HEK293 (cell line): ENCODE data around the gene PRSS50.

ENCODE experiments used
- CTCF ChIA-PET: fragments of 350-600 bp; formaldehyde crosslinking; extraction: SDS; loops from one replicate; lab custom pipeline; 2021; ENCODE audit warnings: antibody characterized with exemption; lab: Yijun Ruan, JAX
- POLR2A ChIA-PET: fragments of 300-600 bp; formaldehyde crosslinking; extraction: SDS; loops from one replicate; lab custom pipeline; 2020; ENCODE audit warnings: antibody characterized with exemption, inconsistent platforms; lab: Yijun Ruan, JAX
- H3K27ac ChIP-seq: fragments of 200-500 bp; sonication (Bioruptor generic); 2 replicates; pipeline ENCODE4 v1.5.1; 2014; ENCODE audit warnings: low read depth, low read length, control low read depth, inconsistent platforms; ENCODE audit errors: extremely low read depth
- H3K36me3 ChIP-seq, 2 experiments: fragments of 200-500 bp in 1 of 2; sonication (Bioruptor generic) in 1 of 2; 1 replicate in 1 of 2; 2 replicates in 1 of 2; pipeline ENCODE4 v1.5.1; 2014 to 2017; ENCODE audit warnings: inconsistent platforms in 2 of 2, low read length in 2 of 2; ENCODE audit not compliant: control insufficient read depth in 2 of 2, insufficient read depth in 1 of 2
- H3K4me1 ChIP-seq: fragments of 200-500 bp; sonication (Bioruptor generic); 2 replicates; pipeline ENCODE4 v1.5.1; 2014; ENCODE audit warnings: mild to moderate bottlenecking, low read length, inconsistent platforms; ENCODE audit not compliant: control insufficient read depth, insufficient read depth
- H3K4me3 ChIP-seq: 2 replicates; pipeline ENCODE4 v1.5.1; 2011; ENCODE audit warnings: low read depth, mild to moderate bottlenecking, control low read depth, low read length, moderate library complexity
- H3K9me3 ChIP-seq: fragments of 200-500 bp; sonication (Bioruptor generic); 2 replicates; pipeline ENCODE4 v1.5.1; 2014; ENCODE audit warnings: low read depth, low read length, inconsistent platforms; ENCODE audit not compliant: control insufficient read depth, insufficient read depth
- EGR2 ChIP-seq: fragments of 450-650 bp; formaldehyde crosslinking; IDR thresholded peaks from 2 replicates; pipeline ENCODE4 v1.5.1; 2016; ENCODE audit warnings: low read depth, missing biosample characterization, missing genetic modification characterization
- REST ChIP-seq: fragments of 450-650 bp; formaldehyde crosslinking; IDR thresholded peaks from 2 replicates; pipeline ENCODE4 v1.5.1; 2016; ENCODE audit warnings: missing biosample characterization, missing genetic modification characterization
- WT1 ChIP-seq: fragments of 450-650 bp; formaldehyde crosslinking; IDR thresholded peaks from 2 replicates; pipeline ENCODE4 v1.5.1; 2016; ENCODE audit warnings: missing biosample characterization, missing genetic modification characterization
- ZNF157 ChIP-seq: fragments of 450-650 bp; formaldehyde crosslinking; IDR thresholded peaks from 2 replicates; pipeline ENCODE4 v1.5.1; 2016; ENCODE audit warnings: missing biosample characterization, missing genetic modification characterization
- ZNF266 ChIP-seq: fragments of 450-650 bp; formaldehyde crosslinking; IDR thresholded peaks from 2 replicates; pipeline ENCODE4 v1.5.1; 2016; ENCODE audit warnings: missing biosample characterization, missing genetic modification characterization, low read depth
- ZNF302 ChIP-seq: fragments of 450-650 bp; formaldehyde crosslinking; IDR thresholded peaks from 2 replicates; pipeline ENCODE4 v1.5.1; 2016; ENCODE audit warnings: missing biosample characterization, missing genetic modification characterization, low read depth
- ZNF362 ChIP-seq: fragments of 450-650 bp; formaldehyde crosslinking; IDR thresholded peaks from 2 replicates; pipeline ENCODE4 v1.5.1; 2016; ENCODE audit warnings: missing biosample characterization, missing genetic modification characterization
- ZNF394 ChIP-seq: fragments of 450-650 bp; formaldehyde crosslinking; IDR thresholded peaks from 2 replicates; pipeline ENCODE4 v1.5.1; 2016; ENCODE audit warnings: missing biosample characterization, missing genetic modification characterization, mild to moderate bottlenecking, moderate library complexity, borderline replicate concordance
- ZNF416 ChIP-seq: fragments of 450-650 bp; formaldehyde crosslinking; IDR thresholded peaks from 2 replicates; pipeline ENCODE4 v1.5.1; 2016; ENCODE audit warnings: missing biosample characterization, missing genetic modification characterization
- ZNF426 ChIP-seq: fragments of 450-650 bp; formaldehyde crosslinking; IDR thresholded peaks from 2 replicates; pipeline ENCODE4 v1.5.1; 2017; ENCODE audit warnings: missing biosample characterization, missing genetic modification characterization, mild to moderate bottlenecking, inconsistent platforms, moderate library complexity
- ZNF449 ChIP-seq: fragments of 450-650 bp; formaldehyde crosslinking; IDR thresholded peaks from 2 replicates; pipeline ENCODE4 v1.5.1; 2017; ENCODE audit warnings: missing biosample characterization, mild to moderate bottlenecking, missing genetic modification characterization, moderate library complexity
- ZNF670 ChIP-seq: fragments of 450-650 bp; formaldehyde crosslinking; IDR thresholded peaks from 2 replicates; pipeline ENCODE4 v1.5.1; 2016; ENCODE audit warnings: missing biosample characterization, missing genetic modification characterization, low read depth
- ZNF76 ChIP-seq: fragments of 450-650 bp; formaldehyde crosslinking; IDR thresholded peaks from 2 replicates; pipeline ENCODE4; 2016; ENCODE audit warnings: low read depth, missing biosample characterization, missing genetic modification characterization, borderline replicate concordance
- ZNF777 ChIP-seq: fragments of 450-650 bp; formaldehyde crosslinking; IDR thresholded peaks from 2 replicates; pipeline ENCODE4 v1.5.1; 2017; ENCODE audit warnings: missing biosample characterization, missing genetic modification characterization, borderline replicate concordance
- ZNF785 ChIP-seq: fragments of 450-650 bp; formaldehyde crosslinking; IDR thresholded peaks from 2 replicates; pipeline ENCODE4 v1.5.1; 2016; ENCODE audit warnings: missing biosample characterization, missing genetic modification characterization
- TF ChIP-seq, protein P1 (sequence below): fragments of 450-650 bp; formaldehyde crosslinking; IDR thresholded peaks from 2 replicates; pipeline ENCODE4 v1.5.1; 2017; ENCODE audit warnings: missing biosample characterization, missing genetic modification characterization
- TF ChIP-seq, protein P2 (sequence below): fragments of 450-650 bp; formaldehyde crosslinking; conservative IDR thresholded peaks from 2 replicates; pipeline ENCODE4 v1.5.1; 2016; ENCODE audit warnings: low read depth, missing biosample characterization, missing genetic modification characterization
- TF ChIP-seq, protein P3 (sequence below): fragments of 450-650 bp; formaldehyde crosslinking; IDR thresholded peaks from 2 replicates; pipeline ENCODE4 v1.5.1; 2016; ENCODE audit warnings: missing biosample characterization, missing genetic modification characterization

The PRSS50 gene

DNA sequence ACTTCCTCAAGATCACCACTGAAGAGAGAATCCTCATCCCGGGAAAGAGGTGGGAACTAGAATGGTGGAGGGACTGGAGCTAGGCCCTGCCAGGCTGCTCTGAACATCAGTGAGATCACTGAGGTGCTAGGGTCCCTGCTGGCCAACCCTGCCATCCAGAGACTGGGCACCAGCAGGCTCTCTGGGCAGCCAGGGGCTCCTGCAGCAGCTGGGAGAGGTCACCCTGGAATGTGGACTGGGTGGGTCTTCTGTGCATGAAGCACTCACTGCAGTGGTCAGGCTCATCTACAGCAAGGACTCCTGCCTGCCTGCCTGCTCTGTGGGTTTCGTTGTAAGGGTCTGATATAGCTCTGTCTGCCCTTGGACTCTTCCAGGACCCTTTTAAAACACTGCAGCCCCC, 49.1 kb downstream of the PRSS50 start:
- ChIA-PET CTCF (no interaction called here), POLR2A (no interaction called here)
- no peaks in the 10 kb centered on the region for H3K9me3 ChIP-seq
- TF ChIP-seq ZNF266 (tag by site-specific recombination) (no peak), ZNF76 (no peak), ZNF394 (tag by site-specific recombination) (no peak), ZNF416 (tag by site-specific recombination) (no peak), ZNF362 (tag by site-specific recombination) (no peak), WT1 (tag by site-specific recombination) (no peak), ZNF785 (tag by site-specific recombination) (no peak), REST (no peak), ZNF302 (tag by site-specific recombination) (no peak), ZNF157 (tag by site-specific recombination) (no peak), ZNF449 (tag by site-specific recombination) (no peak), ZNF777 (tag by site-specific recombination) (no peak), EGR2 (tag by site-specific recombination) (no peak), ZNF670 (no peak), ZNF426 (tag by site-specific recombination) (no peak)
- TF ChIP-seq, protein P1, sequence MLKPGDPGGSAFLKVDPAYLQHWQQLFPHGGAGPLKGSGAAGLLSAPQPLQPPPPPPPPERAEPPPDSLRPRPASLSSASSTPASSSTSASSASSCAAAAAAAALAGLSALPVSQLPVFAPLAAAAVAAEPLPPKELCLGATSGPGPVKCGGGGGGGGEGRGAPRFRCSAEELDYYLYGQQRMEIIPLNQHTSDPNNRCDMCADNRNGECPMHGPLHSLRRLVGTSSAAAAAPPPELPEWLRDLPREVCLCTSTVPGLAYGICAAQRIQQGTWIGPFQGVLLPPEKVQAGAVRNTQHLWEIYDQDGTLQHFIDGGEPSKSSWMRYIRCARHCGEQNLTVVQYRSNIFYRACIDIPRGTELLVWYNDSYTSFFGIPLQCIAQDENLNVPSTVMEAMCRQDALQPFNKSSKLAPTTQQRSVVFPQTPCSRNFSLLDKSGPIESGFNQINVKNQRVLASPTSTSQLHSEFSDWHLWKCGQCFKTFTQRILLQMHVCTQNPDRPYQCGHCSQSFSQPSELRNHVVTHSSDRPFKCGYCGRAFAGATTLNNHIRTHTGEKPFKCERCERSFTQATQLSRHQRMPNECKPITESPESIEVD: no peak
- TF ChIP-seq, protein P2, sequence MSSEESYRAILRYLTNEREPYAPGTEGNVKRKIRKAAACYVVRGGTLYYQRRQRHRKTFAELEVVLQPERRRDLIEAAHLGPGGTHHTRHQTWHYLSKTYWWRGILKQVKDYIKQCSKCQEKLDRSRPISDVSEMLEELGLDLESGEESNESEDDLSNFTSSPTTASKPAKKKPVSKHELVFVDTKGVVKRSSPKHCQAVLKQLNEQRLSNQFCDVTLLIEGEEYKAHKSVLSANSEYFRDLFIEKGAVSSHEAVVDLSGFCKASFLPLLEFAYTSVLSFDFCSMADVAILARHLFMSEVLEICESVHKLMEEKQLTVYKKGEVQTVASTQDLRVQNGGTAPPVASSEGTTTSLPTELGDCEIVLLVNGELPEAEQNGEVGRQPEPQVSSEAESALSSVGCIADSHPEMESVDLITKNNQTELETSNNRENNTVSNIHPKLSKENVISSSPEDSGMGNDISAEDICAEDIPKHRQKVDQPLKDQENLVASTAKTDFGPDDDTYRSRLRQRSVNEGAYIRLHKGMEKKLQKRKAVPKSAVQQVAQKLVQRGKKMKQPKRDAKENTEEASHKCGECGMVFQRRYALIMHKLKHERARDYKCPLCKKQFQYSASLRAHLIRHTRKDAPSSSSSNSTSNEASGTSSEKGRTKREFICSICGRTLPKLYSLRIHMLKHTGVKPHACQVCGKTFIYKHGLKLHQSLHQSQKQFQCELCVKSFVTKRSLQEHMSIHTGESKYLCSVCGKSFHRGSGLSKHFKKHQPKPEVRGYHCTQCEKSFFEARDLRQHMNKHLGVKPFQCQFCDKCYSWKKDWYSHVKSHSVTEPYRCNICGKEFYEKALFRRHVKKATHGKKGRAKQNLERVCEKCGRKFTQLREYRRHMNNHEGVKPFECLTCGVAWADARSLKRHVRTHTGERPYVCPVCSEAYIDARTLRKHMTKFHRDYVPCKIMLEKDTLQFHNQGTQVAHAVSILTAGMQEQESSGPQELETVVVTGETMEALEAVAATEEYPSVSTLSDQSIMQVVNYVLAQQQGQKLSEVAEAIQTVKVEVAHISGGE (tag by site-specific recombination): no peak
- TF ChIP-seq, protein P3, sequence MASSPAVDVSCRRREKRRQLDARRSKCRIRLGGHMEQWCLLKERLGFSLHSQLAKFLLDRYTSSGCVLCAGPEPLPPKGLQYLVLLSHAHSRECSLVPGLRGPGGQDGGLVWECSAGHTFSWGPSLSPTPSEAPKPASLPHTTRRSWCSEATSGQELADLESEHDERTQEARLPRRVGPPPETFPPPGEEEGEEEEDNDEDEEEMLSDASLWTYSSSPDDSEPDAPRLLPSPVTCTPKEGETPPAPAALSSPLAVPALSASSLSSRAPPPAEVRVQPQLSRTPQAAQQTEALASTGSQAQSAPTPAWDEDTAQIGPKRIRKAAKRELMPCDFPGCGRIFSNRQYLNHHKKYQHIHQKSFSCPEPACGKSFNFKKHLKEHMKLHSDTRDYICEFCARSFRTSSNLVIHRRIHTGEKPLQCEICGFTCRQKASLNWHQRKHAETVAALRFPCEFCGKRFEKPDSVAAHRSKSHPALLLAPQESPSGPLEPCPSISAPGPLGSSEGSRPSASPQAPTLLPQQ (tag by site-specific recombination): no peak

More for the DNA sequence above, 49.1 kb downstream of the PRSS50 start:
- no peak overlapping the region for H3K27ac ChIP-seq
- H3K36me3 ChIP-seq: no peaks in the 10 kb centered on the region
- H3K4me1 ChIP-seq: no peaks in the 10 kb centered on the region; the same call in 1 of the 2 replicates
- H3K4me3 ChIP-seq: no peak overlapping the region
